ENCODE data around the gene HSPB9. TPM values are rescaled to one million over a fixed set of nuclear protein-coding genes. Genes with fewer than 3 reads are reported as not detected.

HSPB9 gene
- total and polyA plus RNA-seq, 2 donors from 2014 or later = 0.99 TPM; not detected in 1

DNA sequence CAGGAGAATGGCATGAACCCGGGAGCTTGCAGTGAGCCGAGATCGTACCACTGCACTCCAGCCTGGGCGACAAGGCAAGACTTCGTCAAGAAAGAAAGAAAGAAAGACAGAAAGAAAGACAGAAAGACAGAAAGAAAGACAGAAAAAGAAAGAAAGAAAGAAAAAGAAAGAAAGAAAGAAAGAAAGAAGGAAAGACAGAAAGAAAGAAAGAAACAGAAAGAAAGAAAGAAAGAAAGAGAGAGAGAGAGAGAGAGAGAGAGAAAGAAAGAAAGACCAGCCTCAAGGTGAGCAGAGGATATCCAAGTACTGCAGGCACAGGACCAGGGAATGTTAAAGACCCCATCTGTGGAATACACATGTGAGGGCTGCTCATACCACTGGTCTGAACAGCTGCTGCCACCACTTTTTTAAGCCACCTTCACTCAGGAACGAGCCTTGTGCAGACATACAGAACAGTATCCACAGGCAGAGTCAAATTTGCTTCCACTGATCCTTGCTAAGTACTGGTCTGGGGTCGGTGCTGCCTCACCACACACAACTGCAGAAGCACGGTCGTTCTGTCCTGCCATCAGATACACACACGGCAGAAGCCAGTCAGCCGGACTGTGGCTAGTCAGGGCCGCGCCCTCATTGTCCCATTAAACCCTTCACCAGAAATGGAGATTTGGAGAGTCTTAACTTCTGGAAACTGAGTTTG lies 24.5 kb downstream of the HSPB9 start:
- Histone ChIP-seq H3K27me3 (ENCODE audit: control insufficient read depth, insufficient read depth, low read length) (no peaks in the 10 kb centered on the region), H3K27ac (ENCODE audit: low read depth in 2 of 2, low read length in 2 of 2) (no peak overlapping the region), H3K4me1 (ENCODE audit: control insufficient read depth in 2 of 3, insufficient read depth in 2 of 3, low read depth in 1 of 3, low read length in 3 of 3) (peaks cover 0 to 9% (median 0%) of the 10 kb centered on the region in 3 donors), H3K4me3 (ENCODE audit: low read length in 3 of 3) (no peak overlapping the region), H3K9me3 (ENCODE audit: control insufficient read depth in 2 of 3, insufficient read depth in 1 of 3, low read length in 3 of 3) (no peaks in the 10 kb centered on the region), H3K36me3 (ENCODE audit: control insufficient read depth in 2 of 3, insufficient read depth in 3 of 3, low read length in 3 of 3) (peaks cover 0 to 2% (median 2%) of the 10 kb centered on the region in 3 donors), H3K9ac (ENCODE audit: low read length in 3 of 3) (no peak overlapping the region)
- no peak for FAIRE-seq
- intact Hi-C loops (cut with DNase I) = no loop called here
- DNase-seq = no peak
- TF ChIP-seq, protein P1, sequence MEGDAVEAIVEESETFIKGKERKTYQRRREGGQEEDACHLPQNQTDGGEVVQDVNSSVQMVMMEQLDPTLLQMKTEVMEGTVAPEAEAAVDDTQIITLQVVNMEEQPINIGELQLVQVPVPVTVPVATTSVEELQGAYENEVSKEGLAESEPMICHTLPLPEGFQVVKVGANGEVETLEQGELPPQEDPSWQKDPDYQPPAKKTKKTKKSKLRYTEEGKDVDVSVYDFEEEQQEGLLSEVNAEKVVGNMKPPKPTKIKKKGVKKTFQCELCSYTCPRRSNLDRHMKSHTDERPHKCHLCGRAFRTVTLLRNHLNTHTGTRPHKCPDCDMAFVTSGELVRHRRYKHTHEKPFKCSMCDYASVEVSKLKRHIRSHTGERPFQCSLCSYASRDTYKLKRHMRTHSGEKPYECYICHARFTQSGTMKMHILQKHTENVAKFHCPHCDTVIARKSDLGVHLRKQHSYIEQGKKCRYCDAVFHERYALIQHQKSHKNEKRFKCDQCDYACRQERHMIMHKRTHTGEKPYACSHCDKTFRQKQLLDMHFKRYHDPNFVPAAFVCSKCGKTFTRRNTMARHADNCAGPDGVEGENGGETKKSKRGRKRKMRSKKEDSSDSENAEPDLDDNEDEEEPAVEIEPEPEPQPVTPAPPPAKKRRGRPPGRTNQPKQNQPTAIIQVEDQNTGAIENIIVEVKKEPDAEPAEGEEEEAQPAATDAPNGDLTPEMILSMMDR (IDR thresholded peaks at IDR 0.05; ENCODE audit: borderline replicate concordance, extremely low read depth, insufficient read depth) = no peak

DNA sequence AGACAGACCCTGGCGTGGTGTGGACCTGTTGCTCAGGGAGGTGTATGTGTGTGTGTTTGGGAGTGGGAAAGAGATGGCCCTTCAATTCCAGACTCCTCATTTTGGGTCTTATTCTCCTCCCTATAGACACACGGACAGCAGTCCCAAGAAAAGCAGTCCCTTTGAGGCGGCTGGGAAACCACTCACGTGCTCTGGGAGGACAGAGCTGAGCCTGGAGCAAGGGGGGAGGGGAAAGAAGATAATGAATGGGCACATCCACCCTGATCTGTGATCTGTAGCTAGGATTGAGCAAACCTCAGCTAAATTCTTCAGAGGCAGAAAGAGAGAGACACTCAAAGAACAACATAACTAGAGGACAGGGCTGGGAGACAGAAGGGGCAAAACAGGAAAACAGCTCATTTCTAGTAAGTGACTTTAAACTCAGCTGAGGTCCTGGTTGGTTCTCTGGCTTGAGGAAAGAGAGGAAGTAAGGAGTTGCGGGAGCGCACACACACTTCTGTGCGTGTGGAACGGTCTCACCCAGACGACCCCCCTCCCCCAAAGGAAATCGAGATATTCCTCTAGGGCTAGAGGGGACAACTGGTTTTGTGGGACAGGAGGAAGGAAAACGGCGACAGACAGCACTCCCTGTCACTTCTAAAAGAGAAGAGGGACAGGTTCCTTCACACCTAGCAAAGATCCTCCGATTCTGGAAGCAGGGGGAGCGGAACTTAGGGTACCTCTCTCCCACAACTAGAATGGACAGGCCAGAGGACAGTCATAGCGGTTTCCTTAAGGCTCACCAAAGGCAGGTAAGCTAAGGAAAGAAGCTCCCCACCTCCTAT lies 31.5 kb downstream of the HSPB9 start:
- Histone ChIP-seq H3K36me3 (ENCODE audit: control insufficient read depth in 2 of 3, insufficient read depth in 3 of 3, low read length in 3 of 3) (no peaks in the 10 kb centered on the region), H3K4me1 (ENCODE audit: control insufficient read depth in 2 of 3, insufficient read depth in 2 of 3, low read depth in 1 of 3, low read length in 3 of 3) (peaks cover 0 to 18% (median 9%) of the 10 kb centered on the region in 3 donors), H3K27me3 (ENCODE audit: control insufficient read depth, insufficient read depth, low read length) (no peaks in the 10 kb centered on the region), H3K4me3 (ENCODE audit: low read length in 3 of 3) (peak overlapping the region; percentile 93 to 97 (median 93)), H3K9ac (ENCODE audit: low read length in 3 of 3) (peak overlapping the region; percentile 82 to 98 (median 98)), H3K27ac (ENCODE audit: low read depth in 2 of 2, low read length in 2 of 2) (peak overlapping the region; percentile 73 to 76), H3K9me3 (ENCODE audit: control insufficient read depth in 2 of 3, insufficient read depth in 1 of 3, low read length in 3 of 3) (no peaks in the 10 kb centered on the region)
- TF ChIP-seq, protein P1 (IDR thresholded peaks at IDR 0.05; ENCODE audit: borderline replicate concordance, extremely low read depth, insufficient read depth) = no peak
- FAIRE-seq = no peak
- DNase-seq = peak in 1 of 5 donors; percentile 54
- intact Hi-C loops (cut with DNase I) = no loop called here

DNA sequence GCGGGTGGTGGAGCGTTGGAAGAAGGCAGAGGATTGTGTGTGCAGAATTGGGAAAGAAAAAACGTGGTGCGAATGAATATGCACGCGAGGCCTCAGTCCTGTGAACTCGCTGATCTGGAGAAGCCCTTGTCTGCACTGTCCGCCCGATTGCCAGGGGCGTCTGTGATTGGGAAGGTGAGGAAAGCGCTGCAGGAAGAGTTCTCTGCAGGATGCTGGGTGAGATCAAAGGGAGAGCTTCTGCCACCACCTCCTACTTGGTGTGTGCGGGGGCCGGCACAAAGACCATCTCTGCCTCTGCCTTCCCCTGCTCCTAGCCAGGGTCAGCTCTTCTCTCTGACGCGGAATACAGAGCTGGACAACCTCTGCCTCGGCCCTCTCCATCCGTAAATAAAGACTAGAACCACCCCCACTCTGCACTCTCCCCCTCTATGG lies 33.0 kb downstream of the HSPB9 start:
- no peaks in the 10 kb centered on the region for H3K36me3 ChIP-seq (ENCODE audit: control insufficient read depth in 2 of 3, insufficient read depth in 3 of 3, low read length in 3 of 3)
- TF ChIP-seq, protein P1 (IDR thresholded peaks at IDR 0.05; ENCODE audit: borderline replicate concordance, extremely low read depth, insufficient read depth) = no peak
- H3K9ac ChIP-seq (ENCODE audit: low read length in 3 of 3) = peak overlapping the region in 1 of 3 donors; percentile 31
- intact Hi-C loops (cut with DNase I) = no loop called here
- FAIRE-seq (no peak), DNase-seq (peak in 1 of 5 donors; percentile 48)
- no peak overlapping the region for H3K27ac ChIP-seq (ENCODE audit: low read depth in 2 of 2, low read length in 2 of 2)
- no peaks in the 10 kb centered on the region for H3K9me3 ChIP-seq (ENCODE audit: control insufficient read depth in 2 of 3, insufficient read depth in 1 of 3, low read length in 3 of 3)
- no peaks in the 10 kb centered on the region for H3K27me3 ChIP-seq (ENCODE audit: control insufficient read depth, insufficient read depth, low read length)
- H3K4me1 ChIP-seq (ENCODE audit: control insufficient read depth in 2 of 3, insufficient read depth in 2 of 3, low read depth in 1 of 3, low read length in 3 of 3) = peaks cover 0 to 18% (median 9%) of the 10 kb centered on the region in 3 donors
- H3K4me3 ChIP-seq (ENCODE audit: low read length in 3 of 3) = peak overlapping the region; percentile 53 to 61 (median 58)

Measured in kidney (tissue), 14 donors.